ENCODE data around the gene TCFL5.
A peak's percentile ranks its signal among the peaks of the same experiment; 100 is the strongest.

Gene TCFL5

DNA sequence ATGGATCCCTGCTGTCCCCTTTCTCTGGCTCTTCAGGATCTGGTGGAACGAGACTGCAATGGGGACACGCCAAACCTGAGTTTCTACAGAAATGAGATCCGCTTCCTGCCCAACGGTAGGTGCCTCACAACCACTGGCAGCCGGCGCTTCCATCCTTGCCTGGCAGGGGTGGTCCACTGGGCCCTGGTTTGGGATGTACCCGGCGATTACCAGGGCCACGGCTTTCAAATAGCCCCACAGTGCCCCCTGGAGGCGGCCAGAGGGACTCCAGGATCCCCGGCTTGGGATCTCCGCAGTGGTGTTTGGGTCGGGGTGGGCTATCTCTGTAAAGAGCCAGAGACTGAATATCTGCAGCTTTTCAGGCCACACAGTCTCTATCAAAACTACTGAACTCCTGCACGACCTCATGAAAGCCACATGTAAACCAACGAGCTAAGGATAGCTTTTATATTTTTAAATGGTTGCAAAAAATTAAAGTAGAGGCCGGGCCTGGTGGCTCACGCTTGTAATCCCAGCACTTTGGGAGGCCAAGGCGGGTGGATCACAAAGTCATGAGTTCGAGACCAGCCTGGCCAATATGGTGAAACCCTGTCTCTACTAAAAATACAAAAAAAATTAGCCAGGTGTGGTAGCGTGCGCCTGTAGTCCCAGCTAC lies 53.3 kb downstream of the TCFL5 start:
- DNase-seq: peak; percentile 36 to 58

DNA sequence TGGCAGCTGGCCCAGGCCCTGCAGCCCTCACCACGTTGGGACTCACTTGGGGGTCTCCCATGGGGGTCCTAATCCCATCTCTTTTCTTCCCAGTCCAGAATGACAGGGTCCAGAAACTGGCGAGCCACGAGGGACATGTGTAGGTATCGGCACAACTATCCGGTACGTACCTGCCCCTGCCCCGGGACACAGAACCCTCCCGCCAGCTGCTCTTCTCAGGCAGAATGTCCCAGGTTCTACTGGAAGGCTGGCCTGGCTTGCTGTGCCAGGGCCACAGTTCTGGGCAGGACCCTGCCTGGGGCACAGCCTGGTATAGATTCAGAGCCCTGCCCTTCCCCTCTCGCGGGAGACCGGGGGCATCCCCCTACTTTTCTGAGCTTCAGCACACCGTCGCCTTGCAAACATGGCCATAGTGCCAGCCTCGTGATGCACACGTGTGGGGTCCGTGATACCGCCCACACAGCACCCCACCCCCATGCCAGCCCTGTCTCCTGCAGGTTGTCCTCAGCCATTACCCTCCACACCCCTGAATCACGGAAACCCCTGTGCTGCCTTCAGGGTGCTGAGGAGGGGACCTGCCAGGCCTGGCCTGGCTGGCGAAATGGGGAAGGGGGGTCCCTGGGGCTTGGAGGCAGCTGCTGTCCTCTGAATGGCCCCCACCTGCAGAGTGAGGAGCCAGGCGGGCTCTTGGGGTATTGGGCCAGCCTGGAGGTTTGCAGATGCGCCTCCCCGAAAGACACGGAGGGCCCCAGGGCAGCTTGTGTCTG lies 54.0 kb downstream of the TCFL5 start:
- DNase-seq: no peak

DNA sequence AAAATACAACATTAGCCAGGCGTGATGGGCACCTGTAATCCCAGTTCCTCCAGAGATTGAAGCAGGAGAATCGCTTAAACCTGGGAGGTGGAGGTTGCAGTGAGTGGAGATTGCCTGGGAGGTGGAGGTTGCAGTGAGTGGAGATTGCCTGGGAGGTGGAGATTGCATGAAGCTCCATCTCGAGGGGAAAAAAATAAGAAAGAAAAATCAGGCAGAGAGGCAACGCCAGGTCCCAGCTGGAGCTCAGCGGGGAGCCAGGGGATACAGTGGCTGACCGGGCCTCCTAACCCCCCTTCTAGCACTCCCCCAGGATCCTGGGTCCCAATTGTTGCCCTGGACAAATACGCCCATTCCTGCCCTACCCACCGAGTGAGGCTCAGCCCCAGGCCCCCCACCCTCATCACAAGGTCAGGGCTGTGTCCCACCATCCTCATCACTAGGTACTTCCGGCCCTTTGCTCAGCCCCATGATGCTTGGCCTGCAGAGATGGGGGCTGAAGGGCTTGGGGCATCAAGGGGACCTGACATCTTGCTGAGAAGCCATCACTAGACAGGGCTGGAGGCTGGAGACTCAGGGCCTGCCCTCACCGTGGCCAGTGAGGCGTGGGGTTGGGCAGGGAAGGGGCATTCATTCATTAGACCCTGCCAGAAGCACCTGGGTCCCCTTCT lies 55.1 kb downstream of the TCFL5 start:
- DNase-seq: no peak

DNA sequence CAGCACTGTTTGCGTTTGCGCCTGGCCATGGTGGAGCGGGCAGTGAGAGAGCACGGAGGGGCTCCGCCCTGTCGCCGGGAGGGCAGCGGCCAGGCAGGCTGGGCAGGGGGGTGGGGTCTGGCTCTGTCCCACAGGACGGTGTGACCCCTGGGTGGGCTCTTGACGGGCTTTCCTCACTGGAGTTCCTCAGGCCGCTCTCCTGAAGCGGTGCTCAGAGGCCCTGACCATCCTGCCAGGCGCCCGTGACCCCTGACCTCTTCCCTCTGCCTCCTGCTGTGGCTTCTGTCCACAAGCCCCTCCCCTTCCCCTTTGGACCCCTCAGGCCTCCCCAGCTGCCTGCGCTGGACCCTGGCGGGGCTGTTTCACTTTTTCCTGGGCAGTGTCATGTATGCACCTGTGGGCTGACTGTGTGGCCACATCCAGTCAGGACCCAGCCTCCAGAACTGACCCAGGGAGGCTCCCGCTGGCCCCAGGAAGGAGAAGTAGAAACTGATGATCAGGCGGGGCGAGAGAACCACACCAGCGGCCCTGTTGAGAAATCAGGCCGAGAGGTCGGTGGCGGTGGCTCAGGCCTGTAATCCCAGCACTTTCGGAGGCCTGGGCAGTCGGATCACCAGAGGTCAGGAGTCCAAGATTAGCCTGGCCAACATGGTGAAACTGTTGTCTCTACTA lies 55.8 kb downstream of the TCFL5 start:
- no peak for DNase-seq

DNA sequence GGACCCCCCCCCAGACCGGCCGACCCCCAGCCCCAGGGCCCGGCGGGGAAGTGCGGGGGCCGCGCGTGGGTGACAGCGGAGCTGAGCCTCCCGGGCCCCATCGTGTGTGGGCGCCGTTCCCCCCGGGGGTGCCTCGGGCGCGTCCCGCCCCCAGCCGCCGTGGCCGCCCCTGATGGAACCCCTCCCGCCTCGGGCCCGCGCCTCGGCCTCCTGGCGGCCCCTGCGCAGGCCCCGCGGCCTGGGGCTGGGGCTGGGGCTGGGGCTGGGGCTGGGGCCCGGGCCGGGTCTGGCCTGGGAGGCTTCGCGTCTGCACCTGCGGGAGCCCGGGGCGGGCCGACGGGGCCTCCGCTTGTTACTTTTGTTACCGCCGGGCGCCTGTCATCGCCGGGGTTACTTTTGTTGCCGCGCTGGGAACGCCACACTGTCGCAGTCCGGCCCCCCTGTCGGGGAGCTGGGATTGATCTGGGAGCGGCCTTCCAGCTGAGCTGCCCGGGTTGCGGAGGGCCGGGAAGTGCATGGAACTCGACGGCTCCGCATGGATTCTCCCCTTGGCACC lies 56.4 kb downstream of the TCFL5 start:
- DNase-seq: peak in 1 of 2 experiments; percentile 16

DNA sequence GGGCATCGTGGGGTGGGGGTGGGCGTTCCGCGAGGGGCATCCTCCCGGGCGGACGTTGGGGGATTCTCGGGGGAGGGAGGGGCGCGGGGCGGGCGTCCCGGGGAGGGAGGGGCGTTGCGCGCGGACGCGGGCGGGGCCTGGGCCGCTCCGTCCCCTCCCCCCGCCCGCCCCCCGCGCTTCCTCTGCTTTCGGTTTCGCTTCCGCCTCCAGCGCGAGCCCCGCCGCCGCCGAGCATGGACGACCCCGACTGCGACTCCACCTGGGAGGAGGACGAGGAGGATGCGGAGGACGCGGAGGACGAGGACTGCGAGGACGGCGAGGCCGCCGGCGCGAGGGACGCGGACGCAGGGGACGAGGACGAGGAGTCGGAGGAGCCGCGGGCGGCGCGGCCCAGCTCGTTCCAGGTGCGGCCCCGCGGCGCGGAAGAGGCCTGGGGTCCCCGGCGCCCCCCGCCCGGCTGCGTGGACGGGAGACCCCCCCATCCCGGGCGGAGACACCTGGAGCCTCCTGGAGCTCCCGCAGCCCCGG lies 56.9 kb downstream of the TCFL5 start, which contains the start of gene OGFR:
Gene OGFR (plus strand): TSS at position 209 of the 528 bp plus-strand sequence. CDS start 25 bp downstream, at position 234.
- peak; percentile 38 to 40 for DNase-seq

DNA sequence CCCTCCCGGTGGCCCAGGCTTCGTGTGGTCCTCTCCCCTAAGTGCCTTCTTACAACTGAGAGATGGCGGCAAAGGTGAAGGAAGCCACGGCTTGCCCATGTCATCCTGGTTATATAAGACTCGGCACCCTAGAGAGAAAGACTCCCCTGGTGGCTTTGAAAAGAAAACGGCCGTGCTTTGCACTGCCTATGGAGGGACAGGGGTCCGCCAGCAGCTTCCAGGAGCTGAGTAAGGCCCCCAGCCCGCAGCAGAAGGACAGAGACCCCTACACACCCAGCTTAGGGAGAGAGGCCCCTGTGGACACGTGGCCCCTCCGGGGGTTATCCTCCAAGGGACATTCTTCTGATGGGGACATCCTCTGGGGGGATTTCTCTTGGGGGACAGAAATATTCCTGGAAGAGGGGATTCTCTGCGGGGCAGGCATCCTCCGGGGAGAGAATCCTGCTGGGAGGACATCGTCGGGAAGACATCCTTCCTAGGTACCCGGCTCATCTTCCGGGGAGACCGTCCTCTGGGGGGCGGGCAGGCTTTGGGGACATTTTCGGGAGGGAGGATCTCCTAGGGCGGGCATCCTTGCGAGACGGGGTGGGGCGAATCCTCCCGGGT lies 57.5 kb downstream of the TCFL5 start:
- DNase-seq: no peak

DNA sequence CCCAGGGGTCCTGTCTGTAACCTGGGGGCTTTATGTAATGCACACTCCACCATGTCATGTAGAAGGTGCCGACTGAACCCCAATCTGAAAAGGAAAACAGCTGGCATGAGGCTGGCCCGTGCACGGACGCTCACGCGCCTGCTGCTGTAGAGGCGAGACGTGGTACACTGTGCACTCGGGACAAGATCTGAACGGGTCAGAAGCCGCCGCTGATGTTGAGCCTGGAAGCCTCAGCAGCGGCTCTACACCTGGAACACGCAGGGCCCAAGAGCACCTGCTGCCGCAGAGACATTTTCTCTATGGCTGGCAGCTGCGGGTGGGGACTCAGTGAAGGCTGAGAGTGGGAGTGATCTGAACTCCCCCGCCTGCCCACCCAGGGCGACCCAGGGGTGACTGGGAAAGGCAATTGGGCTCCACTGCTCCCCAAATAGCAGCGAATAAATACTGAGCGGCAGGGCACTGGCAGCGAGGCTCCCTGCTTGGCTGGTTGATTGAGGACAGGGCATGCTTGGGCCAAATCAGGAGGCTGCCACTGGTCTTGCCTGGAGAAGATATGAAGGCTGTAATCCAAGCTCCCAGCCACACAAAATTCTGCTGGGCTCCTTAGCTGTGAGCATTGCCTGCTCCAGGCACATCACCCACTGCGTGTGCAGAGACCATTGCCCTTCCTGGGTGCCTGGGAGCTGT lies 59.5 kb downstream of the TCFL5 start:
- DNase-seq: no peak

DNA sequence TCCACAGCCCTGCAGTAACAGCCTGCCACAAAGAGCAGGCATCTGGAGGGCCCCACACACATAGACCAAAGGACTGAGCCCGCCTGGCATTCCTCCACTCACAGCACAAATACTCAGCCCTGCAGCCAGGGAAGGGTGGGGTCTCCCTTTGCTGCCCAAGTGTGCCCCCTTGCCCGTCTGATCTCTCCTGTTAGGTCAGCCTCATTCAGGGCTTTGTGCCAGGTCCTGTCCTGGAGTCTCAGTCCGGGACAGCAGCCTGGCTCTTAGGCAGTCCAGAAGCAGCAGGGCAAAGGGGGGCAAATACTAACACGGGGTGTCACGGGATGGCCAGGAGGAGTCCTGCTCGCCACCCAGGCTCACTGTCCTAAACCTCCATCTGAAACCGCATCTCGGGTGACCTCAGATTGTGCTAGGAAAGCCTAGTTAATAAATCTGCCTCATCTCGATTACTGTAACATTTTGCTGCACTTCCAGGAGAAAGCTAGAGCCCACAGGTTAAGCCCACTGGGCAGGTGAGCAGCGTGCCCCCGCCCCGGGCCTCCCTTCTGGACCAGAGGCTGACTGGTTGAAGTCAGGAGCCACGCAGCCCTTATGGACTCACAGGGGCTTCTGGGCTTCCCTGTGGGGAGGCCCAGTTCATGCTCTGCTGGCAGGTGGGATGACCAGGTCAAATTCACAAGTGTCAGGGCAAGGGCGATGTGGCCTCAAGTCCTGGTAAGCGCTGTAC lies 60.2 kb downstream of the TCFL5 start:
- DNase-seq: no peak

DNA sequence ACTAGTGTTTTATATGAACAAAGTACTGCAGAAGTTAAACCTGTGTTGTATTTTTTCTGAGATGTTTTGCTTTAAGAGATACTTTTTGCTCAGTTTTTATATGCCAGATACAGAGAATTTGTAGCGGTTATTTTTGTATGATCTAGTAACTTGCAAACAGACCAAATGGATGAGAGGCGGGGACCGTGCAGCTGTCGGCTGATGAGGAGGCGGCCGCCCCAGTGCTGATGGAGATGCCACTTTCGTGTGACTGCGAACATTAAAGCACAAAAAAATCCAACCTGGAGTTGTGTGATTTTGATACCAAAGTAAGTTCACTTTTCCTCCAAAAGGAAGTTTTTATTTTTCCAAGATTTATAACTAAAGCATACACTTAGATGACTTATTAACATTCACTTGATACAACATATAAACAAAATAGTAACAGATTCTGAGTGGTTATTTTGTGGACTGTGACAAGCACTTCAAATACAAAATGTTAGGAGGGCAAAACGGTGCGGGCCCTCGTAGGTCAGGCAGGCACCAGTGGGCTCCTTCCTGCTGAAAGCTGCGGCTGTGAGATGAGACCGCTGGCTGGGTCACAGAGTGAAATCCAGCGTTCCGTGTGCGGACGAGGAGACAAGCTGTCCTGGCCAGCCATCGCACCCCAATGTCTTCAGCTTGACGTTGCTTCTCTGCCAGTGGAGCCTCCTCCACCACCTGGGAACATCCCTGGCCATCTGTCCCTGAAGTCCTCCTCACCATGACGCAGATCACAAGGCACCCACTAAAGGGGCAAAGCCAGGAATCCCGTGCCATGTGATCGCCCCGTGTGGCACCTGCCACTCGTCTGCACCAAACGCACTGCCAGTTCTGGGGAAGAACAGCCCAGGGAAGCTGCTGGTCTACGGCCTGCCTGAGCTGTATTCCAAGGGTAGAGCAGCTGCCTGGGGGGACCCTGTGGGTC lies 61.0 kb downstream of the TCFL5 start:
- DNase-seq: no peak

DNA sequence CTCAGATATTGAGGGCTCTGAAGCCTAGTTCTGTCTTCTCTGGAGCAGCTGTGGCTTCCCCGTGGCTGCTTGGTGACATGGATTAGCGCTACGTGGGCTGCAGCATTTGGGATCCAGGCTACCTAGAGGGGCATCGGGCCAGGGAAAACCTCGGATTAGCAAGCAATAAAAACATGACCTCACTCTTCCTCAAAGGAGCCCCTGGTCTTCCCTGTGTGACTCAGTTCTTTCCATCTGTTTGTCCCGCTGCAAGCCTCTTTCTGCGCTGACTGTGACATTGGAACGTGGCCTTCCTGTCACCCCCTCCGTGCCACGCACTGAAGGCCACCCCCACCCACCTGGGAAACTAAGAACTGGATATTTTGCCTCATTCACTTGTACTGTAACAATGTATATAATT lies 61.7 kb downstream of the TCFL5 start:
- DNase-seq: no peak

DNA sequence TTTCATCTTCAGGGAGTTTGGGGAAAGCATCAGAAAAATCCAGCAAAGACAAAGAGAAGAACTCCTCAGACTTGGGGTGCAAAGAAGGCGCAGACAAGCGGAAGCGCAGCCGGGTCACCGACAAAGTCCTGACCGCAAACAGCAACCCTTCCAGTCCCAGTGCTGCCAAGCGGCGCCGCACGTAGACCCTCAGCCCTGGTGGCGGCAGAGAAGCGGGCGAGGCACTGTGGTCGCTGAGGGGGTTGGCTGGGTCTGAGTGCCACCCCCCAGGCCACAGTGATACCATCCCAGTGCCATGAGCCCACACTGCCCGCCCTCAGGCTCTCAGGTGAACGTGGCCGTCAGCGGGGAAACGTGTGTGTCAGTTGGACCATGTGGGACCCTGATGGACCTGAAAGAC lies 62.2 kb downstream of the TCFL5 start:
- DNase-seq: no peak

DNA sequence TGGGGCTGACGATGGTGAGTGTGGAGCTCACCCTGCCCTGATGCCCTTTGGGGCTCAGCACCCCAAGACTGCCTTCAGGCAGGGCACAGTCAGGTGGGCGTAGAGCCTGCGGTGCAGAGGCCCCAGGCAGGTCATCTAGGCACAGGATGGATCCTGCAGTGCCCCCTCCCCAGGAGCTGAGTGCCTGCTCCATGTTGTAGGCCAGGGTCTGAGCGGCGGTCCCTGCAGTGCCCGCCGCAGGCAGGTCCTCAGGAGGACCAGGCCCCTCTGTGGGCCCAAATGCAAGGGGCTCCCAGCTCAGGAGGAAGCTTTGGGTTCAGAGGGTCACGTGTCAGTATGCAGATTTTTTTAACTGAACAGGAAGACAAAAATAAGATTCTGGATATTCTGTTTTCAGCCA lies 62.6 kb downstream of the TCFL5 start:
- no peak for DNase-seq

DNA sequence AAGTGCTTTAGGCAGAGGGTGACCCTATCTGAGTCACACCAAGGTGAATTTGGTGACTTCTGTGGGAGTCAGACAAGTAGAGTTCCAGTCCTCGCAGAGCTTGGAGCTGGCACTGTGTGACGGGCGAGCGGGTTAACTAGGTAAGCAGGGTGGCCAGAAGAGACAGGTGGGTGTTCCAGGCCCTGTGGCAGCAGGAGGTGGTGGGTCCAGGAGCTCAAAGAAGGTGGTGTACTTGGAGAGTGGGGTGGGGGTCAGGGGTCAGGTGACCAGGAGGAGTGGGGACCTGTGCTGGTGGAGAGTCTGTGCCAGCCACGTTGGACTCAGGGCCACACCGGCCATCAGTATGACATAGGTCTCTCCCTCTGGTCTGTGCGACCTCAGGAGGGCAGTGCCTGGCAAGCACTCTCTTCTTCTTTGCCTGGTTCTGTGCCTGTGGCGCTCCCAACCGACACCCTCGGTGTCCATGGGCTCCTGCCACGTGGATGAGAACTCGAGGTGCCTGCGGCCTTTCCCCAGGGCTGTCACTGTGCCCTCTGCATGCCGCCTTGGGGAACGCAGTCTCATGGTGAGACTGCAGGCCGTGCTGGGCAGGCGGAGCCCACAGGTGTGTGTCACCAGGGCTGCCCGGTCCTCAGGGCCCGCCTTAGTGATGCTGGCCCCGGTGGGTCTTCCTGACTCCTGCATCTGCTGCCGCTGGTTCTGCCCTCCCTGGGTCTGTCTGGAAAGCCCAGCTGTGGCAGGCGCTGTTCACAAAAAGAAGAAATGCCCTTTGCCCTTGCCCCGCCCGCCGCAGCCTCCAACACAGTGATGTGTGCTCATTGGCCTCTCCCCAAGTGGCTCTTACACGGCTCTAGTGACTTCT lies 63.7 kb downstream of the TCFL5 start:
- no peak for DNase-seq

DNA sequence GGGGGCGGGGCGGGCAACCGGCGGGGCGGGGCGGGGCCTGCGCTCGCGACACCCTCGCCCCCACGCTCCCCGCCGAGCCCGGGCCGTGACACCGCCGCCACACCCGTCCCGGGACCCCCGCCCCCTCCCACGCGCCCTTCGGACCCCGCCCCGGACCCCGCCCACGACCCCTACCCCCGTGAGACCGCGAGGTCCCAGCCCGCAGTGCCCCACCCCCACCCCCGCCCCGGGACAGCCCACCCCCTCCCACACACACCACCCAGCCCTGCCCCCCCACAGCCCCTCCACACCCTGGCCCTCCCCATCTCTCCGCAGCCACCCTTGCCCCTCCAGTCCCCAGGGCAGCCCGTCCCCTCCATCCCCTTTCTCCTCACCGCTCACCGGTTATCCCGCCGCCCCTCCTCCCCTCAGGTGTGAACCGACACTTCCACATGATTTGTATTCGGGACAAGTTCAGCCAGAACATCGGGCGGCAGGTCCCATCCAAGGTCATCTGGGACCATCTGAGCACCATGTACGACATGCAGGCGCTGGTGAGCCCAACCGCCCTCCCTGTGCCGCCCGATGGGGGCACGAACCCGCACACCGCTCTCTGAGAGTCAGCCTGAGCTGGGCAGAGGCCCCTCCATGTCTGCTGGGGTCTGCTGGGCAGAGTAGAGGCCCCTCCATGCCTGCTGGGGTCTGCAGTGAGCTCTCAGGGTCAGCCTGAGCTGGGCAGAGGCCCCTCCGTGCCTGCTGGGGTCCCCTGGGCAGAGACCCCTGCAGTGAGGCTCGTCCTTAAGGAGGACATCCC lies 64.7 kb downstream of the TCFL5 start:
- DNase-seq: no peak

DNA sequence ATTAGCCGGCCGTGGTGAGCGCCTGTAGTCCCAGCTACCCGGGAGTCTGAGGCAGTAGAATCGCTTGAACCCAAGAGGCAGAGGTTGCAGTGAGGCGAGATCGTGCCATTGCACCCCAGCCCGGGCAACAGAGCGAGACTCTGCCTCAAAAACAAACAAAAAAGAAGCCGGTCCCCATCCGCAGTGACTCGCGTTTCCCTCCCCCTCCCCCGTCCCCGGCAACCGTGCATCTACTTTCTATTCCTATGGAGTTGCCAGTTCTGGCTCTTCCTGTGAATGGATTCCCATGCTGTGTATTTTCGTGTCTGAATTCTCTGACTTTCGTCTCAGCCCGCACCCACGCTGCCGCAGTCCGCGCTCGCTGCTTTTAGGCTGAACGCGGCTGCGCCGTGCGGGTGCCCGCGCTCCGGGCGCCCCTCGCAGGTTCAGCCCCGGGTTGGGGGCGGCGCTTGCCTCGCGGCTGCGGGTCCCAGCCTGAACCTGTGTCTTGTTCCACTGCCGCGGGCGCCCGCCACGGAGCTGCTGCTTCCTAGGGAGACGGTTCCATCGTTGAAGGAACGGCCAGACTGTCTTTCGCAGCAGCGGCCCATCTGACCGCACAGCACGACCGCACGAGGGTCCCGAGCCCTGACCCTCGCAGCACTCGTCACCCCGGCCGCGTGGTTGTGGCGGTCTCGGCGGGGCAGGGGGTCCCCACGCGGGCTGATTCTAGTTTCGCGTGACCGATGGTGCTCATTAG lies 66.4 kb downstream of the TCFL5 start:
- peak; percentile 62 to 75 for DNase-seq

Data from NCI-H2081 (cell line).